Activated CD4-positive, alpha-beta T cell treated with anti-CD3 and anti-CD28 coated beads, Interleukin-10, Interleukin-2, amounts not matched to agents 100 ng/mL and 50 ng/mL, durations not matched to agents 16 hours and 8 hours (primary cell): Measurements from ENCODE around the gene VSIG10L2.
"Not testable (repeated sequence)": the region's sequence is repeated elsewhere in the genome, so short reads cannot be mapped to it uniquely, and the experiment has no call there.

Experiments used
- DNase-seq: peaks from one replicate; pipeline ENCODE4 v3.0.0-alpha.2; 2020

Gene VSIG10L2

GRCh38 chr11:125945797-125946520 lies at the start of gene VSIG10L2:
VSIG10L2 (plus strand) TSS chr11:125946044; CDS start chr11:125946056, 12 bp downstream.
- DNase-seq, result no peak

- DNase-seq, result no peak
Observed at GRCh38 chr11:125901872-125902271, 44.0 kb upstream of the VSIG10L2 start.

- DNase-seq, result no peak
Observed at GRCh38 chr11:125902277-125902926, 43.4 kb upstream of the VSIG10L2 start.

- DNase-seq, result peak; percentile 92
Observed at GRCh38 chr11:125902927-125903710, 42.7 kb upstream of the VSIG10L2 start, which contains the start of gene PUS3. PUS3 (minus strand) TSS chr11:125903206; CDS start chr11:125896284, 6,922 bp downstream.

GRCh38 chr11:125903711-125904659 lies 41.9 kb upstream of the VSIG10L2 start, which contains the start of gene DDX25:
DDX25 (plus strand) TSS chr11:125904508; CDS start chr11:125904518, 10 bp downstream.
- no peak for DNase-seq

GRCh38 chr11:125904678-125905077 lies 41.2 kb upstream of the VSIG10L2 start:
- no peak for DNase-seq

GRCh38 chr11:125910226-125910849 lies 35.5 kb upstream of the VSIG10L2 start:
- DNase-seq, result no peak

GRCh38 chr11:125914601-125915000 lies 31.2 kb upstream of the VSIG10L2 start:
- not testable (repeated sequence) for DNase-seq

- no peak for DNase-seq
Observed at GRCh38 chr11:125916683-125917347, 29.0 kb upstream of the VSIG10L2 start.

GRCh38 chr11:125918140-125918840 lies 27.6 kb upstream of the VSIG10L2 start:
- no peak for DNase-seq

- no peak for DNase-seq
Observed at GRCh38 chr11:125921042-125921441, 24.8 kb upstream of the VSIG10L2 start.

GRCh38 chr11:125922156-125922555 lies 23.7 kb upstream of the VSIG10L2 start:
- no peak for DNase-seq

GRCh38 chr11:125923012-125923579 lies 22.7 kb upstream of the VSIG10L2 start:
- peak; percentile 71 for DNase-seq

GRCh38 chr11:125923633-125924032 lies 22.2 kb upstream of the VSIG10L2 start:
- DNase-seq, result no peak

- no peak for DNase-seq
Observed at GRCh38 chr11:125924384-125925007, 21.3 kb upstream of the VSIG10L2 start.

GRCh38 chr11:125925247-125925740 lies 20.6 kb upstream of the VSIG10L2 start:
- no peak for DNase-seq

GRCh38 chr11:125925804-125926203 lies 20.0 kb upstream of the VSIG10L2 start:
- DNase-seq, result no peak

GRCh38 chr11:125926682-125927081 lies 19.2 kb upstream of the VSIG10L2 start:
- DNase-seq, result no peak

GRCh38 chr11:125929445-125930075 lies 16.3 kb upstream of the VSIG10L2 start:
- no peak for DNase-seq
